SK-N-SH treated with all-trans-retinoic acid at 6 μM for 48 hours (cell line): ENCODE measurements around the gene HLCS.

Source experiments
- ARNTL ChIP-seq: fragments of 450-650 bp; formaldehyde crosslinking; IDR thresholded peaks from 2 replicates; pipeline ENCODE4 v1.5.0; 2020; ENCODE audit warnings: low read depth, mild to moderate bottlenecking, moderate library complexity, borderline replicate concordance
- BACH2 ChIP-seq: fragments of 250-450 bp; sonication (Bioruptor Pico); IDR thresholded peaks from 2 replicates; pipeline ENCODE4 v1.9.0; 2021; ENCODE audit warnings: mild to moderate bottlenecking, borderline replicate concordance
- OSR1 ChIP-seq: fragments of 250-450 bp; sonication (Bioruptor Pico); IDR thresholded peaks from 2 replicates; pipeline ENCODE4 v1.8.0; 2022; ENCODE audit warnings: moderate library complexity, mild to moderate bottlenecking, inconsistent platforms
- RARB ChIP-seq: fragments of 250-450 bp; sonication (Bioruptor Pico); IDR thresholded peaks from 2 replicates; pipeline ENCODE4 v1.8.0; 2021; ENCODE audit warnings: mild to moderate bottlenecking, moderate library complexity
- ZFP3 ChIP-seq: fragments of 250-450 bp; sonication (Bioruptor Pico); IDR thresholded peaks from 2 replicates; pipeline ENCODE4 v1.5.0; 2020; ENCODE audit warnings: mild to moderate bottlenecking, moderate library complexity
- ZFP30 ChIP-seq: fragments of 450-650 bp; formaldehyde crosslinking; IDR thresholded peaks from 2 replicates; pipeline ENCODE4 v1.5.0; 2022; ENCODE audit warnings: mild to moderate bottlenecking, moderate library complexity
- ZNF565 ChIP-seq: fragments of 450-650 bp; formaldehyde crosslinking; conservative IDR thresholded peaks from 2 replicates; pipeline ENCODE4 v1.5.0; 2020; ENCODE audit warnings: low read depth, mild to moderate bottlenecking, moderate library complexity
- TF ChIP-seq, protein P1 (sequence below): fragments of 250-450 bp; sonication (Bioruptor Pico); IDR thresholded peaks from 2 replicates; pipeline ENCODE4 v1.8.0; 2021; ENCODE audit warnings: low read depth, mild to moderate bottlenecking, moderate library complexity, borderline replicate concordance
- TF ChIP-seq, protein P2 (sequence below): fragments of 250-450 bp; sonication (Bioruptor Pico); IDR thresholded peaks from 2 replicates; pipeline ENCODE4 v1.5.1; 2020; ENCODE audit warnings: low read depth, mild to moderate bottlenecking, moderate library complexity
- TF ChIP-seq, protein P3 (sequence below): fragments of 250-450 bp; sonication (Bioruptor Pico); IDR thresholded peaks from 2 replicates; pipeline ENCODE4 v1.5.0; 2020; ENCODE audit warnings: mild to moderate bottlenecking, moderate library complexity
- TF ChIP-seq, protein P4 (sequence below): fragments of 250-450 bp; sonication (Bioruptor Pico); IDR thresholded peaks from 2 replicates; pipeline ENCODE4 v1.5.1; 2021; ENCODE audit warnings: mild to moderate bottlenecking, moderate library complexity
- TF ChIP-seq, protein P5 (sequence below): fragments of 250-450 bp; sonication (Bioruptor Pico); IDR thresholded peaks from 2 replicates; pipeline ENCODE4 v1.8.0; 2020; ENCODE audit warnings: mild to moderate bottlenecking, moderate library complexity, borderline replicate concordance

DNA sequence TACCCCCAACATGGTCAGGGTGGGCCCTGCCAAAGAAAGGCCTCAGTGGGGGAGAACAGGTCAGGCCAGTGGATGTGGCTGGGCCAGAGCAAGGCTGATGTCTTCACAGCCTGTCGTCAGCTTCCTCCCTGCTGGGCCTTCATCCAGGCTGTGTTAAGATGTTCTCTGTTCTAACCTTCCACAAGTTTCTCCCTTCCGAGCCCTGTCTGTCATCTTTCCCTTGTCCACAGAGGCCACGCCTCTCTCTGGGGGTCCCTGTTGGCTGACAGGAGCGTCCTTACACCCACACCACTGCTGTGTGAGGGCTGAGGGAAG is 231.3 kb downstream of the HLCS start:
- TF ChIP-seq ARNTL (no peak), BACH2 (CRISPR knock-in tag) (no peak), RARB (CRISPR knock-in tag) (no peak), ZNF565 (CRISPR knock-in tag) (no peak), ZFP3 (CRISPR knock-in tag) (no peak), OSR1 (no peak), ZFP30 (CRISPR knock-in tag) (no peak)
- TF ChIP-seq, protein P1, sequence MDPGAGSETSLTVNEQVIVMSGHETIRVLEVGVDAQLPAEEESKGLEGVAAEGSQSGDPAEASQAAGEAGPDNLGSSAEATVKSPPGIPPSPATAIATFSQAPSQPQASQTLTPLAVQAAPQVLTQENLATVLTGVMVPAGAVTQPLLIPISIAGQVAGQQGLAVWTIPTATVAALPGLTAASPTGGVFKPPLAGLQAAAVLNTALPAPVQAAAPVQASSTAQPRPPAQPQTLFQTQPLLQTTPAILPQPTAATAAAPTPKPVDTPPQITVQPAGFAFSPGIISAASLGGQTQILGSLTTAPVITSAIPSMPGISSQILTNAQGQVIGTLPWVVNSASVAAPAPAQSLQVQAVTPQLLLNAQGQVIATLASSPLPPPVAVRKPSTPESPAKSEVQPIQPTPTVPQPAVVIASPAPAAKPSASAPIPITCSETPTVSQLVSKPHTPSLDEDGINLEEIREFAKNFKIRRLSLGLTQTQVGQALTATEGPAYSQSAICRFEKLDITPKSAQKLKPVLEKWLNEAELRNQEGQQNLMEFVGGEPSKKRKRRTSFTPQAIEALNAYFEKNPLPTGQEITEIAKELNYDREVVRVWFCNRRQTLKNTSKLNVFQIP (CRISPR knock-in tag) = no peak
- TF ChIP-seq, protein P2, sequence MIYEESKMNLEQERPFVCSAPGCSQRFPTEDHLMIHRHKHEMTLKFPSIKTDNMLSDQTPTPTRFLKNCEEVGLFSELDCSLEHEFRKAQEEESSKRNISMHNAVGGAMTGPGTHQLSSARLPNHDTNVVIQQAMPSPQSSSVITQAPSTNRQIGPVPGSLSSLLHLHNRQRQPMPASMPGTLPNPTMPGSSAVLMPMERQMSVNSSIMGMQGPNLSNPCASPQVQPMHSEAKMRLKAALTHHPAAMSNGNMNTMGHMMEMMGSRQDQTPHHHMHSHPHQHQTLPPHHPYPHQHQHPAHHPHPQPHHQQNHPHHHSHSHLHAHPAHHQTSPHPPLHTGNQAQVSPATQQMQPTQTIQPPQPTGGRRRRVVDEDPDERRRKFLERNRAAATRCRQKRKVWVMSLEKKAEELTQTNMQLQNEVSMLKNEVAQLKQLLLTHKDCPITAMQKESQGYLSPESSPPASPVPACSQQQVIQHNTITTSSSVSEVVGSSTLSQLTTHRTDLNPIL = no peak
- TF ChIP-seq, protein P3, sequence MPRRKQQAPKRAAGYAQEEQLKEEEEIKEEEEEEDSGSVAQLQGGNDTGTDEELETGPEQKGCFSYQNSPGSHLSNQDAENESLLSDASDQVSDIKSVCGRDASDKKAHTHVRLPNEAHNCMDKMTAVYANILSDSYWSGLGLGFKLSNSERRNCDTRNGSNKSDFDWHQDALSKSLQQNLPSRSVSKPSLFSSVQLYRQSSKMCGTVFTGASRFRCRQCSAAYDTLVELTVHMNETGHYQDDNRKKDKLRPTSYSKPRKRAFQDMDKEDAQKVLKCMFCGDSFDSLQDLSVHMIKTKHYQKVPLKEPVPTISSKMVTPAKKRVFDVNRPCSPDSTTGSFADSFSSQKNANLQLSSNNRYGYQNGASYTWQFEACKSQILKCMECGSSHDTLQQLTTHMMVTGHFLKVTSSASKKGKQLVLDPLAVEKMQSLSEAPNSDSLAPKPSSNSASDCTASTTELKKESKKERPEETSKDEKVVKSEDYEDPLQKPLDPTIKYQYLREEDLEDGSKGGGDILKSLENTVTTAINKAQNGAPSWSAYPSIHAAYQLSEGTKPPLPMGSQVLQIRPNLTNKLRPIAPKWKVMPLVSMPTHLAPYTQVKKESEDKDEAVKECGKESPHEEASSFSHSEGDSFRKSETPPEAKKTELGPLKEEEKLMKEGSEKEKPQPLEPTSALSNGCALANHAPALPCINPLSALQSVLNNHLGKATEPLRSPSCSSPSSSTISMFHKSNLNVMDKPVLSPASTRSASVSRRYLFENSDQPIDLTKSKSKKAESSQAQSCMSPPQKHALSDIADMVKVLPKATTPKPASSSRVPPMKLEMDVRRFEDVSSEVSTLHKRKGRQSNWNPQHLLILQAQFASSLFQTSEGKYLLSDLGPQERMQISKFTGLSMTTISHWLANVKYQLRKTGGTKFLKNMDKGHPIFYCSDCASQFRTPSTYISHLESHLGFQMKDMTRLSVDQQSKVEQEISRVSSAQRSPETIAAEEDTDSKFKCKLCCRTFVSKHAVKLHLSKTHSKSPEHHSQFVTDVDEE (CRISPR knock-in tag) = no peak
- TF ChIP-seq, protein P4, sequence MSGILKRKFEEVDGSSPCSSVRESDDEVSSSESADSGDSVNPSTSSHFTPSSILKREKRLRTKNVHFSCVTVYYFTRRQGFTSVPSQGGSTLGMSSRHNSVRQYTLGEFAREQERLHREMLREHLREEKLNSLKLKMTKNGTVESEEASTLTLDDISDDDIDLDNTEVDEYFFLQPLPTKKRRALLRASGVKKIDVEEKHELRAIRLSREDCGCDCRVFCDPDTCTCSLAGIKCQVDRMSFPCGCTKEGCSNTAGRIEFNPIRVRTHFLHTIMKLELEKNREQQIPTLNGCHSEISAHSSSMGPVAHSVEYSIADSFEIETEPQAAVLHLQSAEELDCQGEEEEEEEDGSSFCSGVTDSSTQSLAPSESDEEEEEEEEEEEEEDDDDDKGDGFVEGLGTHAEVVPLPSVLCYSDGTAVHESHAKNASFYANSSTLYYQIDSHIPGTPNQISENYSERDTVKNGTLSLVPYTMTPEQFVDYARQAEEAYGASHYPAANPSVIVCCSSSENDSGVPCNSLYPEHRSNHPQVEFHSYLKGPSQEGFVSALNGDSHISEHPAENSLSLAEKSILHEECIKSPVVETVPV = no peak
- TF ChIP-seq, protein P5, sequence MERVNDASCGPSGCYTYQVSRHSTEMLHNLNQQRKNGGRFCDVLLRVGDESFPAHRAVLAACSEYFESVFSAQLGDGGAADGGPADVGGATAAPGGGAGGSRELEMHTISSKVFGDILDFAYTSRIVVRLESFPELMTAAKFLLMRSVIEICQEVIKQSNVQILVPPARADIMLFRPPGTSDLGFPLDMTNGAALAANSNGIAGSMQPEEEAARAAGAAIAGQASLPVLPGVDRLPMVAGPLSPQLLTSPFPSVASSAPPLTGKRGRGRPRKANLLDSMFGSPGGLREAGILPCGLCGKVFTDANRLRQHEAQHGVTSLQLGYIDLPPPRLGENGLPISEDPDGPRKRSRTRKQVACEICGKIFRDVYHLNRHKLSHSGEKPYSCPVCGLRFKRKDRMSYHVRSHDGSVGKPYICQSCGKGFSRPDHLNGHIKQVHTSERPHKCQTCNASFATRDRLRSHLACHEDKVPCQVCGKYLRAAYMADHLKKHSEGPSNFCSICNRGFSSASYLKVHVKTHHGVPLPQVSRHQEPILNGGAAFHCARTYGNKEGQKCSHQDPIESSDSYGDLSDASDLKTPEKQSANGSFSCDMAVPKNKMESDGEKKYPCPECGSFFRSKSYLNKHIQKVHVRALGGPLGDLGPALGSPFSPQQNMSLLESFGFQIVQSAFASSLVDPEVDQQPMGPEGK (CRISPR knock-in tag) = no peak
